Measurements from ENCODE around the gene CRACDL.

- TF ChIP-seq CTCF (IDR thresholded peaks at IDR 0.05) (no peak), EZH2 (IDR thresholded peaks at IDR 0.05; ENCODE audit: borderline replicate concordance, insufficient read depth, low read depth, low read length, poor library complexity, severe bottlenecking) (no peak)
Measured at GRCh38 chr2:98869272-98869641, 66.8 kb downstream of the CRACDL start.

Data from B cell (primary cell).